ENCODE measurements around the gene PKHD1. TPM values are rescaled to one million over a fixed set of nuclear protein-coding genes. Genes with fewer than 3 reads are reported as not detected.

The PKHD1 gene
- total RNA-seq, 1 donor from 2014 or later, result 3.6 TPM

DNA sequence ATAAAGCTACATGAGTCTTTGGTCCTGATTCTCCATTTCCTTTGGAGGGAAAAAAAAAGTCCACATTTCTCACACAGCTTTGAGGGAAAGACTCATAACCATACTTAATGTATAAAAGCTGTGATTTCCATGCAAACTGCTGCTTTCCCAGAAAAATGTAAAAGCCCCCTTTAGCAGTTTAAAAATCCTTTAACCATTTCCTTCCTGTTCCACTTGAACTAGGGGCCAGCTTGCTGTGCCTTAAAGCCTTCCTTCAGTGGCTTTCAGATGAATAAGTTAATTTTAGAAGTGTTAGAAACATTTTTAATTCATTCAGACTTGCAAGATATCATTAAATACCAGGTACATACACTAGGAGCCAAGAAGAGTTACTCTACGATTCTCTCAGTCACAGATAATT lies 273.5 kb downstream of the PKHD1 start:
- no peak for DNase-seq (ENCODE audit: low read depth)

- DNase-seq (ENCODE audit: low read depth), result no peak
These were observed 275.2 kb downstream of the PKHD1 start for GRCh38 chr6:51812231-51812630.

DNA sequence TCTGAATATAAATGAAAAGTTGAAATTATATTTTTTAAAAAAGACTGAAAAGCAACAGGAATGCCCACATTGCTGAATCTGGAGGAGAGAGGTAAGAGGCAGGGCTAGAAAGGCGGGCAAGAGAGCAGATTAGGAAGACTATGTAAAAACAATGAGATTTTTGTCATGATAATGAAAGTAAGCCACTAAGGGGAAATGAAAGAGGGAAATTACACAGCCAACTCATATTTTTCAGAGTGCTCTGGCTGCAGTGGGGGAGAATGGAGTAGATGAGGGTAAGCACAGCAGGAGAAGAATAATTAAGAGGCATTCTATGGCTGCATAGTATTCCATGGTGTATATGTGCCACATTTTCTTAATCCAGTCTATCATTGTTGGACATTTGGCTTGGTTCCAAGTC lies 281.9 kb downstream of the PKHD1 start:
- DNase-seq (ENCODE audit: low read depth), result no peak

- no peak for DNase-seq (ENCODE audit: low read depth)
These were observed 286.8 kb downstream of the PKHD1 start for GRCh38 chr6:51800603-51801002.

- no peak for DNase-seq (ENCODE audit: low read depth)
These were observed 294.0 kb downstream of the PKHD1 start for GRCh38 chr6:51793393-51793792.

DNA sequence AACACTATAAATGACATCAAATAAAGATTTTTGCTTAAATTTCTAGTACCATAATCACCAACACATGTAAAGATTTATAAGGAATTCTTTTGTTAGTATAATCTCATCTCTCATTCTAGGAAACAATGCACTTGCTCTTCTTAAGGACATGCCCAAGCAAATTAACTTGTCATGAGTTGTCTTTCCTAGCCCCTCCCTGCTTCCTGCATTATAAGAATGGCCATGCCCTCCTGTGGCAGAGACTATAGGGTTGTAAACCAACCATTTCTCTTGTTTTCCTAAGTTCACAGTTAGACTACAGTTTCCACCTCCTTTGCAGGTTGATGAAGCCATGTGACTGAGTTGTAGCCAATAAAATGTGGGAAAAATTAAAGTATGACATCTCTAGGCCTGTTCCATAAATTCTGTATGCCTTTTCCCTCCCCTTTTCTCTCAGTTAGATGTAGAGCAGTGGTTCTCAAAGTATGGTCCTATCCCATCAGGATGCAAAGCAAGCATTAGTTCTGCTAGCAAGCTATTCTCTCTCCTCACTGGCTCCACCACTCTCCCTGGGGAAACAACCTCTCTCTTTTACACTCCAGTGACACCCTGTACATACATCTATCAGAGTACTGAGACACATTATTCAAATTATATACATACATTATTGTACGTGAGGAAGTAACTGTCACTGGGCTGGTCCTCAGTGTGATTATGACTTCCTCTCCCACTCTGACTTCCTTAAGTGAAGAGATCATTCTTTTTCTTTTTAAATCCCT lies 295.0 kb downstream of the PKHD1 start:
- DNase-seq (ENCODE audit: low read depth), result no peak

DNA sequence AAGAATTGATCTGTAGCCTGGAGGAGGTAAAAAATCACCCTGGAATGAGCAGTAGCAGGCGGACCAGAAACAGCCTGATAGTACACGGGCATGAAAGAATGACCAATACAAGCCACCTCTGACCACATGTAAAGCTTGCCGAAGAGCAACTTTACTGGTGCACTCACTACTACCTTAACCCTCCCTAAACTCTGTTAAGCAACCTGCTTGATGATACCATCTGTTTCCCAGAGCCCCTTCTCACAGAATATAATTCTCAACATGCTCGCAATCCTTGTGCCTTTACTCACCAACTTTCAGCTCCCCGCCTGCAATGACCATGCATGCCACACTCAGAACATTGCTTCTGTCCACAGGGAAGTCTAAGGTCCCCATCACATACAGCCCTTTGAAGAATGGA lies 296.5 kb downstream of the PKHD1 start:
- no peak for DNase-seq (ENCODE audit: low read depth)

DNA sequence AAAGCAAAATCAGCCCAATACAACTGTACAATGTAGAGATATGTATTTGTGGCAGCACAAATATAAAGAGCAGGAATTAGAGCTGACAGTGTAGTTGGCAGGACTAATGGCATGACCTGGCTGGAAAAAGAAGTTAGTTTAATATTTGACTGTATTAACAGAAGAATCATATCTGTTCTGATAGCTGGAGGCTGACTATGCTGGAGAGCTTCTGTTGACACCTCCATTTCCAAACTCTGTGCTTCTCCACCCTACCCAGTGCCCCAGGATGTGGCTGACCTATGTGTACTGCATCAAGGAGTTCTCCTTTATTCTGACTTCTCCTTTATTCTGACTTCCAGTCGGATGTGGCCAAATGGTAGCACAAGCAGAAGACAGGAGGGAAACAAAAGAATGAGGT lies 299.3 kb downstream of the PKHD1 start:
- no peak for DNase-seq (ENCODE audit: low read depth)

DNA sequence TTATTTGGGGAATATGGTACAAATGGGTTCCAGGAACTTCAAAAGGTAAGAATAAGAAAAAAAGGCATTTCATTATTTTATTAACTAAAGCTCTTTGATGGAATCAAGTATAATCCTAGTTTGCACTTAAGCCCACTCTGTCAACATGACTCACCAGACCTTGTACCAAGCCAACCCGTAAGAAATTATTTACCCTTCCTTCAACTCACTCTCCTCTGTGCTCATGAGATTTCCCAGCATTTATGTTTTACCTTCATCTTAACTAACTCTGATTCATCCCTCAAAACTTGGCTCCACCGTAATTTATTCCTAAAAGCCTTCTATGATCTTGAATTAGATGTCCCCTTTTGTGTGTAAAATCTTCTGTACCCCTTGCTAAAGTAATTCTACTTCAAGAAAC lies 308.7 kb downstream of the PKHD1 start:
- DNase-seq (ENCODE audit: low read depth), result no peak

DNA sequence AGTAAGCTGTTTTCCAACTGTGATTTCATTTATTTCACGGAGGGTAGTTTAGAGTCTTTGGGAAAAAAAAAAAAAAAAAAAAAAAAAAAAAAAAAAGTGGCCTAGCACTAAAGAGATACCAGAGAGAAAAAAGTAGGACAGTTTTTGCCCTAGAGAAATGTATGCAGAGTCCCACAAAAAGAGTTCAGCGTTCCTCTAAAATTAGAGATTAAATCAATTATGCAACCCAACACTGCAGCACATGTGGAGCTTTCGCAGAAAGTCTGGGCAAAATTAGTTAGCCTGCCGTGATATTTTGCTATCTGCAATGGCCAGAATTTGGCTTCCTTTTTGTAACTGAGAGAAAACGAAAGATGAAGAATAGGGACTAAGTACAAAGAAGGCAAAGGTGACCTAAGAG lies 309.8 kb downstream of the PKHD1 start:
- no peak for DNase-seq (ENCODE audit: low read depth)

GRCh38 chr6:51775942-51776860 lies 311.2 kb downstream of the PKHD1 start:
- no peak for DNase-seq (ENCODE audit: low read depth)

- no peak for DNase-seq (ENCODE audit: low read depth)
These were observed 319.3 kb downstream of the PKHD1 start for GRCh38 chr6:51768087-51768486.

GRCh38 chr6:51765230-51765629 lies 322.2 kb downstream of the PKHD1 start:
- DNase-seq (ENCODE audit: low read depth), result no peak

GRCh38 chr6:51753635-51754034 lies 333.8 kb downstream of the PKHD1 start:
- DNase-seq (ENCODE audit: low read depth), result no peak

GRCh38 chr6:51743999-51744398 lies 343.4 kb downstream of the PKHD1 start:
- no peak for DNase-seq (ENCODE audit: low read depth)

DNA sequence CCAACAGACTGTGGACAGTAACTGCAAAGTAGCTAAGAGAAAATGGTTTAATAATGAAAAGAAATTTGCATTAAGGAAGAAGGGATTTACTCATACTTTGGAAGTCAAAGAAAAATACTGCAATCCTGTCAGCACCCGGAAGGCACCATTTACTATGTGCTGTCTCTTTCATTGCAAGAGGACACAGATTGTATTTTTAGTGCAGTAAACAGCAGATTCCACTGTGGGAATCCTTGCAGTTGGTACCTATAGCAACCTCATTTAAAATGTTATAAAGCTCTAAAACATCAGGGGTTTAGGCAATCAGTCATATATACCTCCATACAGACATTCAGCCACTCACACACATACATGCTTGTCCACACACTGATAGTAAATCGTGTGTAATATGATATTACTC lies 346.8 kb downstream of the PKHD1 start:
- no peak for DNase-seq (ENCODE audit: low read depth)

GRCh38 chr6:51738614-51739013 lies 348.8 kb downstream of the PKHD1 start:
- no peak for DNase-seq (ENCODE audit: low read depth)

DNA sequence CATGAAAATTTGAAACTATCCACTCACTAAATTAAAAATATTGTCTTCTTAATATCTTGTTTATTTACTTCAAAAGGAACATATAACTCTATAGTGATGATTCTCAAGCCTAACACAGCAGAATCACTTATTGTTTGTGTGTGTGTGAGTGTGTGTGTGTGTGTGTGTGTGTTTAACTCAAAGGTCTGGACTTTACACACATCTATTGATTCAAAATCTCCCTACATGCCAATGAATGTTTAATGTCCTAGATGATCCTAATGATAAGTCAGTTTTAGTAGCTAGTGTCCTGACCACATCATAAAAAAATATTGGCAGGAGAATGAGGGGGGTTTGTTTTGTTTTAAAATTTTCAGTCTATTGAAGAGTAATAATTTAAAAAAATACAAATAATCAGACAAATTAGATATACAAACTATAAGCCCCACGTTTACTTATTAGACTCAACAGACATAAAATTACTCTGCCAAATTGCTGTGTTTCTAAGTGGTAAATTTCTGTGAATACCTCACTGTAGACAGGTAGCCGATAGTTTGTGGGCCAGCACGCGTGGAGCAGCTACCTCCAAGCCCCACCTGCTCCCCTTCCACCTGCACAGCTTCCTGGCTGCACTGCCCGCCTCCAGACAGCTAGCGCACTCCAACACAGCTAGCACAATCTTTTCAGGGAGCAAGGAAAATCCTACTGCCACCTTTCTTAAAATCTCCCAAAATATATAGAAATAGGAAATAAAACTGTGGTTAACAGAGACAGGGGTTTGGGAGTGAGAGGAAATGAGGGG lies 349.6 kb downstream of the PKHD1 start:
- no peak for DNase-seq (ENCODE audit: low read depth)

- no peak for DNase-seq (ENCODE audit: low read depth)
These were observed 362.3 kb downstream of the PKHD1 start for GRCh38 chr6:51725155-51725554.

- DNase-seq (ENCODE audit: low read depth), result no peak
These were observed 367.1 kb downstream of the PKHD1 start for GRCh38 chr6:51720327-51720726.

DNA sequence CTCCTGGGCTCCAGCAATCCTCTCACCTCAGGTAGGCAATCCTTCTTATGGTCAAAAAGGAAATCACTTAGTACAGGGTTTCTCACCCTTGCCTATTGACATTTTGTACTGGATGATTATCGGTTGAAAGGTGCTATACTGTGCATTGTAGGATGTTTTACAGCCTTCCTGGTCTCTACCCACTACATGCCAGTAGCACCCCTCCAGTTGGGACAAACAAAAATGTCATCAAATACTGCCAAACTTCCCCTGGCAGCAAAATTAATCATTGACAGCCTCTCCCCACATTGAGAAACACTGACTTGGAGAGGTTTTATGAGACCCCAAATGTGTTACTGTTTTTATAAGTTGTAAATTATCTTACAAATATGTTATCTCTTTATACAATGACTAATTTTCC lies 368.1 kb downstream of the PKHD1 start:
- no peak for DNase-seq (ENCODE audit: low read depth)

GRCh38 chr6:51718533-51718932 lies 368.9 kb downstream of the PKHD1 start:
- no peak for DNase-seq (ENCODE audit: low read depth)

Data from myocyte (in vitro differentiated cells).